HEK293 (cell line): ENCODE data around the gene TCAP.
A peak's percentile ranks its signal among the peaks of the same experiment; 100 is the strongest.

Source experiments
- CTCF ChIA-PET: fragments of 350-600 bp; formaldehyde crosslinking; extraction: SDS; loops from one replicate; lab custom pipeline; 2021; ENCODE audit warnings: antibody characterized with exemption; lab: Yijun Ruan, JAX
- POLR2A ChIA-PET: fragments of 300-600 bp; formaldehyde crosslinking; extraction: SDS; loops from one replicate; lab custom pipeline; 2020; ENCODE audit warnings: antibody characterized with exemption, inconsistent platforms; lab: Yijun Ruan, JAX
- H3K27ac ChIP-seq: fragments of 200-500 bp; sonication (Bioruptor generic); 2 replicates; pipeline ENCODE4 v1.5.1; 2014; ENCODE audit warnings: low read depth, low read length, control low read depth, inconsistent platforms; ENCODE audit errors: extremely low read depth
- H3K36me3 ChIP-seq, 2 experiments: fragments of 200-500 bp in 1 of 2; sonication (Bioruptor generic) in 1 of 2; 1 replicate in 1 of 2; 2 replicates in 1 of 2; pipeline ENCODE4 v1.5.1; 2014 to 2017; ENCODE audit warnings: inconsistent platforms in 2 of 2, low read length in 2 of 2; ENCODE audit not compliant: control insufficient read depth in 2 of 2, insufficient read depth in 1 of 2
- H3K4me1 ChIP-seq: fragments of 200-500 bp; sonication (Bioruptor generic); 2 replicates; pipeline ENCODE4 v1.5.1; 2014; ENCODE audit warnings: mild to moderate bottlenecking, low read length, inconsistent platforms; ENCODE audit not compliant: control insufficient read depth, insufficient read depth
- H3K4me3 ChIP-seq: 2 replicates; pipeline ENCODE4 v1.5.1; 2011; ENCODE audit warnings: low read depth, mild to moderate bottlenecking, control low read depth, low read length, moderate library complexity
- H3K9me3 ChIP-seq: fragments of 200-500 bp; sonication (Bioruptor generic); 2 replicates; pipeline ENCODE4 v1.5.1; 2014; ENCODE audit warnings: low read depth, low read length, inconsistent platforms; ENCODE audit not compliant: control insufficient read depth, insufficient read depth
- GLI2 ChIP-seq: fragments of 450-650 bp; formaldehyde crosslinking; IDR thresholded peaks from 2 replicates; pipeline ENCODE4; 2017; ENCODE audit warnings: missing biosample characterization, missing genetic modification characterization, low read depth, borderline replicate concordance
- KLF7 ChIP-seq: fragments of 450-650 bp; formaldehyde crosslinking; IDR thresholded peaks from 2 replicates; pipeline ENCODE4 v1.5.1; 2016; ENCODE audit warnings: missing biosample characterization, missing genetic modification characterization, borderline replicate concordance
- OVOL3 ChIP-seq: fragments of 450-650 bp; formaldehyde crosslinking; IDR thresholded peaks from 2 replicates; pipeline ENCODE4 v1.5.1; 2016; ENCODE audit warnings: missing biosample characterization, missing genetic modification characterization
- SCRT2 ChIP-seq: fragments of 450-650 bp; formaldehyde crosslinking; IDR thresholded peaks from 2 replicates; pipeline ENCODE4 v1.5.1; 2016; ENCODE audit warnings: missing biosample characterization, missing genetic modification characterization
- WT1 ChIP-seq: fragments of 450-650 bp; formaldehyde crosslinking; IDR thresholded peaks from 2 replicates; pipeline ENCODE4 v1.5.1; 2016; ENCODE audit warnings: missing biosample characterization, missing genetic modification characterization
- ZBTB21 ChIP-seq: fragments of 450-650 bp; formaldehyde crosslinking; IDR thresholded peaks from 2 replicates; pipeline ENCODE4 v1.5.1; 2017; ENCODE audit warnings: missing biosample characterization, missing genetic modification characterization
- ZIC2 ChIP-seq: fragments of 450-650 bp; formaldehyde crosslinking; IDR thresholded peaks from 2 replicates; pipeline ENCODE4 v1.5.1; 2016; ENCODE audit warnings: missing biosample characterization, missing genetic modification characterization
- ZNF23 ChIP-seq: fragments of 450-650 bp; formaldehyde crosslinking; IDR thresholded peaks from 2 replicates; pipeline ENCODE4 v1.5.1; 2016; ENCODE audit warnings: missing biosample characterization, missing genetic modification characterization, borderline replicate concordance
- ZNF239 ChIP-seq: fragments of 450-650 bp; formaldehyde crosslinking; IDR thresholded peaks from 2 replicates; pipeline ENCODE4 v1.5.1; 2016; ENCODE audit warnings: missing biosample characterization, missing genetic modification characterization
- ZNF354C ChIP-seq: fragments of 450-650 bp; formaldehyde crosslinking; IDR thresholded peaks from 2 replicates; pipeline ENCODE4 v1.5.1; 2016; ENCODE audit warnings: missing biosample characterization, missing genetic modification characterization, low read depth, borderline replicate concordance
- ZNF530 ChIP-seq: fragments of 450-650 bp; formaldehyde crosslinking; IDR thresholded peaks from 2 replicates; pipeline ENCODE4 v1.5.1; 2016; ENCODE audit warnings: low read depth, missing biosample characterization, missing genetic modification characterization
- ZNF544 ChIP-seq: fragments of 450-650 bp; formaldehyde crosslinking; IDR thresholded peaks from 2 replicates; pipeline ENCODE4 v1.5.0; 2017; ENCODE audit warnings: missing biosample characterization, missing genetic modification characterization
- ZNF555 ChIP-seq: fragments of 450-650 bp; formaldehyde crosslinking; conservative IDR thresholded peaks from 2 replicates; pipeline ENCODE4 v1.5.1; 2017; ENCODE audit warnings: missing biosample characterization, mild to moderate bottlenecking, missing genetic modification characterization, inconsistent platforms
- TF ChIP-seq, protein P1 (sequence below): fragments of 450-650 bp; formaldehyde crosslinking; IDR thresholded peaks from 2 replicates; pipeline ENCODE4 v1.5.1; 2016; ENCODE audit warnings: missing biosample characterization, missing genetic modification characterization
- TF ChIP-seq, protein P2 (sequence below): fragments of 450-650 bp; formaldehyde crosslinking; IDR thresholded peaks from 2 replicates; pipeline ENCODE4 v1.5.1; 2016; ENCODE audit warnings: missing biosample characterization, missing genetic modification characterization
- TF ChIP-seq, protein P3 (sequence below): fragments of 450-650 bp; formaldehyde crosslinking; IDR thresholded peaks from 2 replicates; pipeline ENCODE4 v1.5.1; 2016; ENCODE audit warnings: missing biosample characterization, missing genetic modification characterization

TCAP gene

DNA sequence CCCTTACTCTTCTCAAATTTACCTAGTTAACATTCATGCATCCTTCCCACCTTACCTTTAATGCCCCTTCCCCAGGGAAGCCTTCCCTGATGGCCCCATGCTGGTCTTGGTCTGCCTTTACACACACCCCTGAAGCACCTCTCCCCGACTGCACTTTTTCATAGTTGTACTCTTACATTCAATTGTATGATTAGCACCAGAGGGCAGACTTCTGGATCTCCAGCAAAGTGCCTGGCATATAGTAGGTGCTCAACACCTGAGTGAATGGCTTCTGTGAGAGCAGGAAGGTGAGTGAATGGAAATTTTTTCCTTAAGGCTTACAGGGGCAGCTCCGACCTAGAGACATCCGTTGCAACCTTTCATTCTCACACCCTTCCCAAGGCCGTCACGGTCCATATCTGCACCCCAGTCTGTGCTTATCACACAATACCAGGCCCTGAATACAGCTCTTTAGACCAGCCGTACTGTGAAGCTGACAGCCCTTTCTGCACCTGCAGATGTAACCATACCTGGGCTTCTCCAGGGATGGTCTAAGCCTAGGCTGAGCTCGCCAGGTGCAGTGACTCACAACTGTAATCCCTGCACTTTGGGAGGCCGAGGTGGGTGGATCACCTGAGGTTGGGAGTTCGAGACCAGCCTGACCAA lies 18.3 kb downstream of the TCAP start:
- TF ChIP-seq ZNF23 (tag by site-specific recombination): no peak
- TF ChIP-seq ZIC2 (tag by site-specific recombination): no peak
- TF ChIP-seq ZNF530: no peak
- TF ChIP-seq KLF7 (tag by site-specific recombination): no peak
- ChIA-PET POLR2A (interaction anchor here (1.5 kb wide), 1 partner anchor 16 kb away, joined by 3 read pairs; the partner anchor contains the start of gene ERBB2), CTCF (interaction anchor here (0.6 to 1.8 kb wide), 5 partner anchors 30 to 301 kb away, joined by 3 to 5 read pairs (median 4); no protein-coding TSS in a partner anchor)
- Histone ChIP-seq H3K4me1 (no peaks in the 10 kb centered on the region), H3K27ac (no peak overlapping the region), H3K9me3 (no peaks in the 10 kb centered on the region), H3K36me3 (no peaks in the 10 kb centered on the region; a peak in 1 of 3 replicates), H3K4me3 (no peak overlapping the region)

DNA sequence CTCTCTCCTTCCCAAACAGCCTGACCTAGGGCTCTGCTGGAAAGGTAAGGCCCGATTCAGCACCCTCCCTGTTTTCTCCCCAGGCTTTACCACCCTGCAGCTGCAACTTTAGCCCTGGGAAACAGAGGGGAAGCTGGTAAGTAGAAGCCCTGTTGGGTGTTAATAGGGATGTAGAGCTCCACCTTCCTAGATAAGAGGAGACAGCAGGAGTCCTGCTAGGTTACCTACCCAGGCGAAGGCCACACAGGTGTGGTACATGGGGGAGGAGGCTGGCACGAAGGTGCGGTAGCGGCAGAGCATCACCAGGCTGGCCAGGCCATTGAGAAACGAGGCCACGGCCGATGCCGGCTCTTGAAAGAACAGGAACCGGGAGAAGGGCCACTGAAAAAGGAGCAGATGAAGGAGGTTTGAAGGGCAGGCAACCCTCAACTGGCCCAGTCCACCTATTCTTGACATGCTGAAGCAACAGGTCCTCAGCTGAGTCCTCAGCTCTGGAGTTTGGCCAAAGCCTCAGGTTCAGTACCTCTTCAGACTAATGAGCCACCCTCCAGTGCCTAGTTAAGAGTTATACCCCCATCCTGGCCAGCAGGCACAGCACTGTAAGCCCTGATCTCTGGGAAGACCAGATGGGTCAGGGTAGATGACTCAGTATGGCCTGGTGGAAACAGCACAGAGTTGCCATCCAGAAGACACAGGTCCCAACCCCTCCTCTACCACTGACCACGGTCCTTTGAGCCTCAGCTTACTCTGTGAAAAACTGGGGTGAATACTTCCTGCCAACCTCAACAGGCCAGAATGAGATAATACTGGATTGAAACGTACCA lies 19.4 kb downstream of the TCAP start:
- ChIA-PET CTCF (interaction anchor here (1.8 kb wide), 1 partner anchor 31 kb away, joined by 4 read pairs; no protein-coding TSS in a partner anchor), POLR2A (interaction anchor here (0.6 kb wide), 1 partner anchor 673 kb away, joined by 3 read pairs; no protein-coding TSS in a partner anchor)
- Histone ChIP-seq H3K4me1 (0 out of 2 replicates have a peak, but pooled peaks cover 7% of the 10 kb centered on the region), H3K4me3 (no peak overlapping the region), H3K36me3 (no peaks in the 10 kb centered on the region; a peak in 1 of 3 replicates), H3K9me3 (no peaks in the 10 kb centered on the region), H3K27ac (no peak overlapping the region)
- peak; percentile 76 for TF ChIP-seq SCRT2
- no peak for TF ChIP-seq ZNF354C (tag by site-specific recombination)

DNA sequence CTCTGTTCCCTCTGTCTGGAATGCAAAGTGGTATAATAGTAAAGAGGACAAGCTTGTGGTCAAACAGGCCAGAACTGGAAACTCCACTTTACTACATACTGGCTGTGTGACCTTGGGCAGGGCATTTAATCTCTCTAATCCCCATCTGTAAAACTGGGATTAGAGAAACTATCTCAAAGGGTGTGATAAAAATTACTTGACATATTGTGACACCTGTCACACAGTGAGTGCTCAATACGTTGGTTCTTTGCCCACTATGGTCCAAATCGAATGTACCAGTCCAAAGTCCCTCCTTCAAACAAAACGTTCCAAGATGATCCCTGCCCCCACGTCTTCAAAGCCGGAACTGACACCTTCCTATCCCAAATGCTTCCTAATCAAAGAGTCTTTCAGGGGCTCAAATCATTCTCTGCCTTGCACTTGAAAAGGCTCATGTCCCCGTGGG lies 22.0 kb downstream of the TCAP start:
- POLR2A ChIA-PET: interaction anchor here (0.8 to 4.1 kb wide), 8 partner anchors 8 to 76 kb away, joined by 3 to 42 read pairs (median 6); partner anchors contain the start of gene ERBB2

More for the DNA sequence above, 22.0 kb downstream of the TCAP start:
- CTCF ChIA-PET: interaction anchor here (0.9 to 3.2 kb wide), 4 partner anchors 12 to 175 kb away, joined by 4 to 11 read pairs (median 6); partner anchors contain the start of gene ERBB2
- TF ChIP-seq GLI2 (tag by site-specific recombination) (no peak), ZNF555 (no peak), WT1 (tag by site-specific recombination) (no peak), ZBTB21 (tag by site-specific recombination) (no peak), OVOL3 (tag by site-specific recombination) (no peak), ZNF544 (tag by site-specific recombination) (no peak), ZNF239 (tag by site-specific recombination) (no peak)
- TF ChIP-seq, protein P1, sequence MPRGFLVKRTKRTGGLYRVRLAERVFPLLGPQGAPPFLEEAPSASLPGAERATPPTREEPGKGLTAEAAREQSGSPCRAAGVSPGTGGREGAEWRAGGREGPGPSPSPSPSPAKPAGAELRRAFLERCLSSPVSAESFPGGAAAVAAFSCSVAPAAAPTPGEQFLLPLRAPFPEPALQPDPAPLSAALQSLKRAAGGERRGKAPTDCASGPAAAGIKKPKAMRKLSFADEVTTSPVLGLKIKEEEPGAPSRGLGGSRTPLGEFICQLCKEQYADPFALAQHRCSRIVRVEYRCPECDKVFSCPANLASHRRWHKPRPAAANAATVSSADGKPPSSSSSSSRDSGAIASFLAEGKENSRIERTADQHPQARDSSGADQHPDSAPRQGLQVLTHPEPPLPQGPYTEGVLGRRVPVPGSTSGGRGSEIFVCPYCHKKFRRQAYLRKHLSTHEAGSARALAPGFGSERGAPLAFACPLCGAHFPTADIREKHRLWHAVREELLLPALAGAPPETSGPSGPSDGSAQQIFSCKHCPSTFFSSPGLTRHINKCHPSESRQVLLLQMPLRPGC (tag by site-specific recombination): no peak
- TF ChIP-seq, protein P2, sequence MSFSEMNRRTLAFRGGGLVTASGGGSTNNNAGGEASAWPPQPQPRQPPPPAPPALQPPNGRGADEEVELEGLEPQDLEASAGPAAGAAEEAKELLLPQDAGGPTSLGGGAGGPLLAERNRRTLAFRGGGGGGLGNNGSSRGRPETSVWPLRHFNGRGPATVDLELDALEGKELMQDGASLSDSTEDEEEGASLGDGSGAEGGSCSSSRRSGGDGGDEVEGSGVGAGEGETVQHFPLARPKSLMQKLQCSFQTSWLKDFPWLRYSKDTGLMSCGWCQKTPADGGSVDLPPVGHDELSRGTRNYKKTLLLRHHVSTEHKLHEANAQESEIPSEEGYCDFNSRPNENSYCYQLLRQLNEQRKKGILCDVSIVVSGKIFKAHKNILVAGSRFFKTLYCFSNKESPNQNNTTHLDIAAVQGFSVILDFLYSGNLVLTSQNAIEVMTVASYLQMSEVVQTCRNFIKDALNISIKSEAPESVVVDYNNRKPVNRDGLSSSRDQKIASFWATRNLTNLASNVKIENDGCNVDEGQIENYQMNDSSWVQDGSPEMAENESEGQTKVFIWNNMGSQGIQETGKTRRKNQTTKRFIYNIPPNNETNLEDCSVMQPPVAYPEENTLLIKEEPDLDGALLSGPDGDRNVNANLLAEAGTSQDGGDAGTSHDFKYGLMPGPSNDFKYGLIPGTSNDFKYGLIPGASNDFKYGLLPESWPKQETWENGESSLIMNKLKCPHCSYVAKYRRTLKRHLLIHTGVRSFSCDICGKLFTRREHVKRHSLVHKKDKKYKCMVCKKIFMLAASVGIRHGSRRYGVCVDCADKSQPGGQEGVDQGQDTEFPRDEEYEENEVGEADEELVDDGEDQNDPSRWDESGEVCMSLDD (tag by site-specific recombination): no peak
- TF ChIP-seq, protein P3, sequence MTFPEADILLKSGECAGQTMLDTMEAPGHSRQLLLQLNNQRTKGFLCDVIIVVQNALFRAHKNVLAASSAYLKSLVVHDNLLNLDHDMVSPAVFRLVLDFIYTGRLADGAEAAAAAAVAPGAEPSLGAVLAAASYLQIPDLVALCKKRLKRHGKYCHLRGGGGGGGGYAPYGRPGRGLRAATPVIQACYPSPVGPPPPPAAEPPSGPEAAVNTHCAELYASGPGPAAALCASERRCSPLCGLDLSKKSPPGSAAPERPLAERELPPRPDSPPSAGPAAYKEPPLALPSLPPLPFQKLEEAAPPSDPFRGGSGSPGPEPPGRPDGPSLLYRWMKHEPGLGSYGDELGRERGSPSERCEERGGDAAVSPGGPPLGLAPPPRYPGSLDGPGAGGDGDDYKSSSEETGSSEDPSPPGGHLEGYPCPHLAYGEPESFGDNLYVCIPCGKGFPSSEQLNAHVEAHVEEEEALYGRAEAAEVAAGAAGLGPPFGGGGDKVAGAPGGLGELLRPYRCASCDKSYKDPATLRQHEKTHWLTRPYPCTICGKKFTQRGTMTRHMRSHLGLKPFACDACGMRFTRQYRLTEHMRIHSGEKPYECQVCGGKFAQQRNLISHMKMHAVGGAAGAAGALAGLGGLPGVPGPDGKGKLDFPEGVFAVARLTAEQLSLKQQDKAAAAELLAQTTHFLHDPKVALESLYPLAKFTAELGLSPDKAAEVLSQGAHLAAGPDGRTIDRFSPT (tag by site-specific recombination): no peak
- peak overlapping the region; percentile 40; the same call in 1 of the 2 replicates for H3K27ac ChIP-seq
- 0 out of 2 replicates have a peak, but pooled peaks cover 7% of the 10 kb centered on the region for H3K4me1 ChIP-seq
- H3K9me3 ChIP-seq: no peaks in the 10 kb centered on the region
- peak overlapping the region; percentile 81 for H3K4me3 ChIP-seq
- H3K36me3 ChIP-seq: no peaks in the 10 kb centered on the region; a peak in 1 of 3 replicates
